ENCODE measurements around the gene ANO7.

ANO7 gene

GRCh38 chr2:241224018-241224850 is 35.8 kb downstream of the ANO7 start:
- Histone ChIP-seq H3K36me3 (peaks cover 22% of the 10 kb centered on the region), H3K4me3 (ENCODE audit: low read depth, low read length) (no peak overlapping the region), H3K27me3 (no peaks in the 10 kb centered on the region), H3K4me1 (peaks cover 5% of the 10 kb centered on the region), H3K9me3 (no peaks in the 10 kb centered on the region)
- peak; percentile 82 for DNase-seq
- peak; percentile 34 for TF ChIP-seq CTCF (IDR thresholded peaks at IDR 0.05; ENCODE audit: low read depth, low read length)

GRCh38 chr2:241224851-241225438 is 36.5 kb downstream of the ANO7 start:
- no peak for DNase-seq
- no peak overlapping the region for H3K4me3 ChIP-seq (ENCODE audit: low read depth, low read length)

GRCh38 chr2:241225545-241225944 is 37.1 kb downstream of the ANO7 start:
- no peaks in the 10 kb centered on the region for H3K27me3 ChIP-seq
- H3K36me3 ChIP-seq = peaks cover 32% of the 10 kb centered on the region

More at GRCh38 chr2:241224851-241225438, 36.5 kb downstream of the ANO7 start:
- Histone ChIP-seq H3K9me3 (no peaks in the 10 kb centered on the region), H3K36me3 (peaks cover 26% of the 10 kb centered on the region), H3K27me3 (no peaks in the 10 kb centered on the region), H3K4me1 (peaks cover 5% of the 10 kb centered on the region)
- no peak for TF ChIP-seq CTCF (IDR thresholded peaks at IDR 0.05; ENCODE audit: low read depth, low read length)

GRCh38 chr2:241225983-241226382 is 37.5 kb downstream of the ANO7 start:
- H3K9me3 ChIP-seq = no peaks in the 10 kb centered on the region
- no peak overlapping the region for H3K4me3 ChIP-seq (ENCODE audit: low read depth, low read length)
- no peaks in the 10 kb centered on the region for H3K27me3 ChIP-seq
- DNase-seq = no peak
- TF ChIP-seq CTCF (IDR thresholded peaks at IDR 0.05; ENCODE audit: low read depth, low read length) = no peak
- peaks cover 37% of the 10 kb centered on the region for H3K36me3 ChIP-seq
- H3K4me1 ChIP-seq = peaks cover 5% of the 10 kb centered on the region

More at GRCh38 chr2:241225545-241225944, 37.1 kb downstream of the ANO7 start:
- Histone ChIP-seq H3K4me1 (peaks cover 5% of the 10 kb centered on the region), H3K9me3 (no peaks in the 10 kb centered on the region), H3K4me3 (ENCODE audit: low read depth, low read length) (no peak overlapping the region)
- no peak for DNase-seq
- TF ChIP-seq CTCF (IDR thresholded peaks at IDR 0.05; ENCODE audit: low read depth, low read length) = no peak

- no peak for DNase-seq
- Histone ChIP-seq H3K4me3 (ENCODE audit: low read depth, low read length) (no peak overlapping the region), H3K9me3 (no peaks in the 10 kb centered on the region), H3K4me1 (peaks cover 5% of the 10 kb centered on the region), H3K27me3 (no peaks in the 10 kb centered on the region), H3K36me3 (peaks cover 43% of the 10 kb centered on the region)
- TF ChIP-seq CTCF (IDR thresholded peaks at IDR 0.05; ENCODE audit: low read depth, low read length) = no peak
Observed at GRCh38 chr2:241226723-241227572, 38.5 kb downstream of the ANO7 start.

Data from BE2C (cell line).